OCI-LY3 (cell line): ENCODE results near the gene SPOCK1.

ENCODE experiments used
- CTCF ChIP-seq: fragments of 200-600, 300-600 bp; sonication (generic); IDR thresholded peaks from 2 replicates; pipeline ENCODE4 v1.5.1; 2014; ENCODE audit warnings: antibody characterized with exemption, low read length, low read depth
- EZH2phosphoT487 ChIP-seq: fragments of 200-600 bp; shearing (Covaris generic); IDR thresholded peaks from 2 replicates; pipeline ENCODE4 v1.6.1; 2018; ENCODE audit warnings: antibody characterized with exemption, mixed run types, low read depth

- TF ChIP-seq CTCF, result no peak
- no peak for TF ChIP-seq EZH2phosphoT487
These were observed 362.0 kb downstream of the SPOCK1 start for GRCh38 chr5:137136991-137137632.
